Trophoblast cell (in vitro differentiated cells and primary cell): Measurements from ENCODE around the gene GART.
A peak's percentile ranks its signal among the peaks of the same experiment; 100 is the strongest.

ENCODE experiments used
- DNase-seq, 2 donors: peaks; one replicate each; pipeline ENCODE4 v3.0.0-alpha.2; 2016
- H2AFZ ChIP-seq: 2 replicates; pipeline ENCODE4 v1.6.1; 2013; ENCODE audit warnings: low read length, moderate library complexity, mild to moderate bottlenecking; ENCODE audit not compliant: insufficient read depth, poor library complexity
- H2AK5ac ChIP-seq: 2 replicates; pipeline ENCODE4 v1.6.1; 2013; ENCODE audit warnings: mild to moderate bottlenecking, low read length
- H2BK120ac ChIP-seq: 2 replicates; pipeline ENCODE4 v1.6.1; 2013; ENCODE audit warnings: low read length, mild to moderate bottlenecking, moderate library complexity; ENCODE audit not compliant: insufficient read depth, poor library complexity
- H2BK12ac ChIP-seq: 2 replicates; pipeline ENCODE4 v1.6.1; 2013; ENCODE audit warnings: mild to moderate bottlenecking, low read length, moderate library complexity
- H2BK5ac ChIP-seq: 2 replicates; pipeline ENCODE4 v1.6.1; 2013; ENCODE audit warnings: low read length, low read depth, moderate library complexity, mild to moderate bottlenecking; ENCODE audit not compliant: poor library complexity
- H3K14ac ChIP-seq: 2 replicates; pipeline ENCODE4 v1.6.1; 2013; ENCODE audit warnings: mild to moderate bottlenecking, low read length
- H3K18ac ChIP-seq: 2 replicates; pipeline ENCODE4 v1.6.1; 2013; ENCODE audit warnings: mild to moderate bottlenecking, low read length
- H3K23ac ChIP-seq: 2 replicates; pipeline ENCODE4 v1.6.1; 2013; ENCODE audit warnings: low read length
- H3K27ac ChIP-seq: 2 replicates; pipeline ENCODE4 v1.5.1; 2013; ENCODE audit warnings: low read depth, mild to moderate bottlenecking, inconsistent platforms, low read length, moderate library complexity
- H3K27me3 ChIP-seq: 2 replicates; pipeline ENCODE4 v1.6.1; 2013; ENCODE audit warnings: inconsistent platforms, mild to moderate bottlenecking, low read length, moderate library complexity; ENCODE audit not compliant: insufficient read depth
- H3K36me3 ChIP-seq, 2 experiments: 1 replicate in 1 of 2; 2 replicates in 1 of 2; pipeline ENCODE4 v1.6.1; 2013; ENCODE audit warnings: low read length in 2 of 2, mild to moderate bottlenecking in 2 of 2, moderate library complexity in 1 of 2; ENCODE audit not compliant: insufficient read depth in 2 of 2, control insufficient read depth in 1 of 2
- H3K4ac ChIP-seq: 2 replicates; pipeline ENCODE4 v1.6.1; 2013; ENCODE audit warnings: low read depth, mild to moderate bottlenecking, low read length, moderate library complexity
- H3K4me1 ChIP-seq, 2 experiments: 1 replicate in 1 of 2; 2 replicates in 1 of 2; pipeline ENCODE4 v1.6.1; 2013; ENCODE audit warnings: low read length in 2 of 2, mild to moderate bottlenecking in 2 of 2, moderate library complexity in 1 of 2; ENCODE audit not compliant: insufficient read depth in 2 of 2, control insufficient read depth in 1 of 2
- H3K4me2 ChIP-seq: 2 replicates; pipeline ENCODE4 v1.6.1; 2013; ENCODE audit warnings: inconsistent platforms, mild to moderate bottlenecking, low read length, moderate library complexity
- H3K4me3 ChIP-seq: 2 replicates; pipeline ENCODE4 v1.5.1; 2013; ENCODE audit warnings: mild to moderate bottlenecking, low read depth, low read length, inconsistent platforms
- H3K79me1 ChIP-seq: one replicate; pipeline ENCODE4 v1.6.1; 2013; ENCODE audit warnings: low read length
- H3K79me2 ChIP-seq: 2 replicates; pipeline ENCODE4 v1.6.1; 2013; ENCODE audit warnings: low read length, mild to moderate bottlenecking; ENCODE audit not compliant: control insufficient read depth, insufficient read depth, poor library complexity
- H3K9ac ChIP-seq: 2 replicates; pipeline ENCODE4 v1.6.1; 2013; ENCODE audit warnings: mild to moderate bottlenecking, low read length
- H3K9me3 ChIP-seq: 2 replicates; pipeline ENCODE4 v1.6.1; 2013; ENCODE audit warnings: low read depth, mild to moderate bottlenecking, control low read depth, inconsistent platforms, low read length; ENCODE audit not compliant: insufficient read depth
- H4K12ac ChIP-seq: 2 replicates; pipeline ENCODE4 v1.6.1; 2013; ENCODE audit warnings: low read depth, mild to moderate bottlenecking, low read length, moderate library complexity
- H4K8ac ChIP-seq: 2 replicates; pipeline ENCODE4 v1.6.1; 2013; ENCODE audit warnings: low read depth, mild to moderate bottlenecking, low read length, moderate library complexity
- H4K91ac ChIP-seq: one replicate; pipeline ENCODE4 v1.6.1; 2013; ENCODE audit warnings: low read depth, mild to moderate bottlenecking, low read length, moderate library complexity
- WGBS: extraction: QIAGEN DNeasy Blood & Tissue Kit; methylation state at CpG from one replicate; pipeline ENCODE4 v1.1.7; 2013; ENCODE audit warnings: missing lambda C conversion rate; ENCODE audit not compliant: insufficient read length, insufficient coverage; ENCODE audit errors: extremely low coverage; 5-methylcytosine and 5-hydroxymethylcytosine counted together

The GART gene

DNA sequence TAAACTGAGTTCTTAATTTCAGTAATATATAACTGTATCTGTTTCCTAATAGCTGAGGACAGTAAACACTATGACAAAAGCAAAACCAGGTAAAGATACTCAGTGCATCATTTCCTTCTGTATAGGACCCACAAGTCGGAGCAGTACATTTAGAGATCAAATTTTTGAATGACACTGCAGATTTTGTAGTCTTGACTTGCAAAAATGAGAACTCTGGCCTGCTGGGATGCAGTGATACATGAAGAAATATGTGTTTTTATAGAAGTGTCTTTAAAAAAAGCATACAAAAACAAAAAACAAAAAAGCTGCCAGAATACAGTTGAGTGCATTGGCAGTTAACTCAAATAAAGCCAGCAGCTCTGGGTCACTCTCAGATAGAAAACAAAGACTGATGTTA lies 19.0 kb downstream of the GART start:
- Histone ChIP-seq H4K12ac (no peak overlapping the region), H3K4ac (no peak overlapping the region), H3K4me3 (no peak overlapping the region), H3K79me1 (no peaks in the 10 kb centered on the region), H2AFZ (no peak overlapping the region), H2BK12ac (no peak overlapping the region), H3K4me1 (no peaks in the 10 kb centered on the region), H3K23ac (no peak overlapping the region), H3K18ac (no peak overlapping the region), H4K8ac (no peak overlapping the region), H3K36me3 (peaks cover 20 to 27% of the 10 kb centered on the region in 2 experiments), H2AK5ac (no peak overlapping the region), H3K79me2 (no peaks in the 10 kb centered on the region), H3K4me2 (no peak overlapping the region), H3K14ac (no peak overlapping the region), H3K27ac (no peak overlapping the region), H2BK120ac (no peak overlapping the region), H3K9ac (no peak overlapping the region), H2BK5ac (no peak overlapping the region), H4K91ac (no peak overlapping the region), H3K27me3 (no peaks in the 10 kb centered on the region), H3K9me3 (no peaks in the 10 kb centered on the region)
- DNase-seq: no peak
- no CpG with 5 or more reads among the region's 1 CpG for WGBS

DNA sequence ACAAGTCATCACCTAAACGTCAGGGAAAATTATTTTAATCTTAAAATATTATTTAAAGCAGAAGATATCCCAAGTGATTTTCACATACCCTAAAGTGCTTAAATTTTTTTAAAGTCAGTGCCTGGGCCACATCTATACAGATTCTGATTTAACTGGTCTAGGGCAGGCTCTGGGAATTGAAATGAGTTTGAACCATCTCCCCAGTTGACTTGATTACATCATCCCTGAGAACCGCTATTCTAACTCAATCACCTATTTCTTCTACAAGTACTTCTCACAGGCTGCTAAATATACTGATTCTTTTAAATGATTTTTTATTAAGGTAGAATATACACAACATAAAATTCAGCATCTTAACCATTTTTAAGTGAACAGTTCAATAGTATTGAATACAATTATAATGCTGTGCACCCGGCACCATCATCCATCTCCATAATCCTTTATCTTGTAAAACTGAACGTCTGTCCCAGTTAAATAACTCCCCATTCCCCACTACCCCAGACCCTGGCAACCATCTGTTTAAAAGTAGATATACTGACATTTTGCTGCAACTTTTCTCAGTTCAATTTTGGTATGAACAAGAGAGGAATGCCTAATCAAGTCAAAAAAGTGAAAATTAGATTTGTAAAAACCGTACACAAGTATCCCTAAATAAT lies 19.5 kb downstream of the GART start:
- WGBS: no CpG with 5 or more reads among the region's 5 CpGs
- Histone ChIP-seq H3K27me3 (no peaks in the 10 kb centered on the region), H3K4me1 (no peaks in the 10 kb centered on the region), H3K9me3 (no peaks in the 10 kb centered on the region), H2AK5ac (no peak overlapping the region), H3K4me3 (no peak overlapping the region), H4K91ac (no peak overlapping the region), H3K79me2 (no peaks in the 10 kb centered on the region), H2AFZ (no peak overlapping the region), H3K79me1 (no peaks in the 10 kb centered on the region), H3K27ac (no peak overlapping the region), H3K18ac (no peak overlapping the region), H3K36me3 (peaks cover 17 to 24% of the 10 kb centered on the region in 2 experiments), H2BK12ac (no peak overlapping the region), H4K8ac (no peak overlapping the region), H3K4me2 (no peak overlapping the region), H3K23ac (no peak overlapping the region), H3K9ac (no peak overlapping the region), H2BK5ac (no peak overlapping the region), H3K4ac (no peak overlapping the region), H2BK120ac (no peak overlapping the region), H3K14ac (no peak overlapping the region), H4K12ac (no peak overlapping the region)
- no peak for DNase-seq

DNA sequence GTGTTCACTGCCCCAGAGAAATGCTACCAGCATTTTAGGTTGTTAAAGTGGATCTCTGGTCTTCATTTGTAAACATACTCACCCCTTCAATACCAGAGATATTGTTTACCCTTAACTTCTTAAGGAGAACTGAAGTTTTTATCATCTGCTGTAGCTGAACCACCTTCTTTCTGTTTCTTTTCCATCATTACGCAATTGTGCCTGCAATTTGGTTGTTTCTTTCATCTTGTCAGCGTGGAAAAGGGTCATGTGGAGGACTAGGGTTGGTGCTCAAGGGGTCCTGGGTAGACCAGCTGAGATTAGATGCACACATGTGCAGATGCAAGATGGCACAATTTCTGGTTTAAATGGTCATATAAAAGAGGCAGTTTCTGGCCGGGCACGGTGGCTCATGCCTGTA lies 23.0 kb downstream of the GART start:
- H3K9me3 ChIP-seq: no peaks in the 10 kb centered on the region
- H3K9ac ChIP-seq: peak overlapping the region; percentile 46
- no peak for DNase-seq
- no peak overlapping the region for H3K14ac ChIP-seq
- H3K4me3 ChIP-seq: no peak overlapping the region
- H3K27ac ChIP-seq: no peak overlapping the region
- no peak overlapping the region for H3K4me2 ChIP-seq
- no CpG with 5 or more reads among the region's 4 CpGs for WGBS
- H4K12ac ChIP-seq: no peak overlapping the region
- no peak overlapping the region for H3K23ac ChIP-seq
- no peaks in the 10 kb centered on the region for H3K27me3 ChIP-seq
- H3K4me1 ChIP-seq: no peaks in the 10 kb centered on the region
- no peak overlapping the region for H2BK12ac ChIP-seq
- no peaks in the 10 kb centered on the region for H3K79me2 ChIP-seq
- H2BK5ac ChIP-seq: no peak overlapping the region
- no peak overlapping the region for H2BK120ac ChIP-seq
- H3K4ac ChIP-seq: no peak overlapping the region
- H2AK5ac ChIP-seq: no peak overlapping the region
- no peak overlapping the region for H4K91ac ChIP-seq
- no peak overlapping the region for H4K8ac ChIP-seq
- peaks cover 16 to 28% of the 10 kb centered on the region in 2 experiments for H3K36me3 ChIP-seq
- no peak overlapping the region for H2AFZ ChIP-seq
- H3K18ac ChIP-seq: no peak overlapping the region
- no peaks in the 10 kb centered on the region for H3K79me1 ChIP-seq

DNA sequence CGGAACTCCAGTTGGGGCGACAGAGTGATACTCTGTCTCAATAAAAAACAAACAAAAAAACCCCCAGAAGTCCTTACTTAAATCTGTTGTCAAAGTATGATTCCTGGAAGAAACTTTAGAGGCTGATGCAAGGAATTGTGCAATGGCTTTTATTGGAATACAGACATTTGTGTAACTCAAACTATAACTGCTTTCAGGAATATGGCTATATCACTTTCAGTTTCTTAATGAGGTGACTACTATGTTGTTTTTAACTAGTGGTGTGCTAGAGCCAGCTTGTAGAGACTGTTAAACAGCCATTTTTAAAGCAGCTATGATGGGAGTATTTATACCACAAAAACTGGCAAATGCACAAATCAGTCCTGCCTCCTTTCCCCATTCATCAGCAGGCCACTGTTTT lies 27.7 kb downstream of the GART start:
- Histone ChIP-seq H2BK120ac (no peak overlapping the region), H3K27ac (no peak overlapping the region), H3K23ac (no peak overlapping the region), H2AK5ac (no peak overlapping the region), H3K9me3 (no peaks in the 10 kb centered on the region), H2BK12ac (no peak overlapping the region), H4K91ac (no peak overlapping the region), H3K4me1 (no peaks in the 10 kb centered on the region), H3K18ac (no peak overlapping the region), H2AFZ (no peak overlapping the region), H4K8ac (no peak overlapping the region), H4K12ac (no peak overlapping the region), H3K4me3 (no peak overlapping the region), H3K4ac (no peak overlapping the region), H3K14ac (no peak overlapping the region), H3K4me2 (no peak overlapping the region), H2BK5ac (no peak overlapping the region), H3K36me3 (peaks cover 34 to 42% of the 10 kb centered on the region in 2 experiments), H3K79me1 (no peaks in the 10 kb centered on the region), H3K9ac (no peak overlapping the region), H3K79me2 (no peaks in the 10 kb centered on the region), H3K27me3 (no peaks in the 10 kb centered on the region)
- no CpG with 5 or more reads among the region's 2 CpGs for WGBS
- no peak for DNase-seq
